ENCODE results near the gene RBM28.

DNA sequence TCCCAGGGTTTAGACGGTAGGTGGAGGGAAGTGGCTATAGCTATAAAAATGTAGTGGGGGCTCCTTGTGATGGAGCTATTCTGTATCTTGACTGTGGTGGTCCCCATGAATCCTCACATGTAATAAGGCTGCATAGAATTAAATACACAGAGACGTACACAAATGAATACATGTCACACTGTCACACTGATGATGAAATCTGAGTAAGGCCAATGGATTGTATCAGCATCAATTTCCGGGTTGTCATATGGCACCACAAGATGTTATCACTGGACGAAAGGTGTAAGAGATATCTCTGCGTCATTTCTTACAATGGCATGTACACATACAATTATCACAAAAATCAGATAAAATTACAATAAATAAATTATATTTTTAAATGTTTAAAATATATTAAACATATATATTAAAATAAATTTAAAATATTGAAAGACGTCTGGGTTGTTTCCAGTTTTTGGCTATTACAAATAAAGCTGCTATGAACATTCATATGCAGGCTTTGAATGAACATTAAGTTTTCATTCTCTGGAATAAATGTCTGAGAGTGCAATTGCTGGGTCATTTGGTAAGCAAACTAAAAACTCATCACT is 64.5 kb downstream of the RBM28 start:
- TF ChIP-seq, protein P1, sequence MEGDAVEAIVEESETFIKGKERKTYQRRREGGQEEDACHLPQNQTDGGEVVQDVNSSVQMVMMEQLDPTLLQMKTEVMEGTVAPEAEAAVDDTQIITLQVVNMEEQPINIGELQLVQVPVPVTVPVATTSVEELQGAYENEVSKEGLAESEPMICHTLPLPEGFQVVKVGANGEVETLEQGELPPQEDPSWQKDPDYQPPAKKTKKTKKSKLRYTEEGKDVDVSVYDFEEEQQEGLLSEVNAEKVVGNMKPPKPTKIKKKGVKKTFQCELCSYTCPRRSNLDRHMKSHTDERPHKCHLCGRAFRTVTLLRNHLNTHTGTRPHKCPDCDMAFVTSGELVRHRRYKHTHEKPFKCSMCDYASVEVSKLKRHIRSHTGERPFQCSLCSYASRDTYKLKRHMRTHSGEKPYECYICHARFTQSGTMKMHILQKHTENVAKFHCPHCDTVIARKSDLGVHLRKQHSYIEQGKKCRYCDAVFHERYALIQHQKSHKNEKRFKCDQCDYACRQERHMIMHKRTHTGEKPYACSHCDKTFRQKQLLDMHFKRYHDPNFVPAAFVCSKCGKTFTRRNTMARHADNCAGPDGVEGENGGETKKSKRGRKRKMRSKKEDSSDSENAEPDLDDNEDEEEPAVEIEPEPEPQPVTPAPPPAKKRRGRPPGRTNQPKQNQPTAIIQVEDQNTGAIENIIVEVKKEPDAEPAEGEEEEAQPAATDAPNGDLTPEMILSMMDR (optimal IDR thresholded peaks at IDR 0.05 in 1 of 3, IDR thresholded peaks at IDR 0.05 in 1 of 3, conservative IDR thresholded peaks at IDR 0.05 in 1 of 3; ENCODE audit: extremely low read depth in 1 of 3, insufficient read depth in 2 of 3, low read length in 3 of 3): no peak
- TF ChIP-seq EZH2 (IDR thresholded peaks at IDR 0.05; ENCODE audit: low read length): no peak

All from keratinocyte (primary cell).